NCI-H187 treated with DMSO at 0.1 percent for 48 hours (cell line): ENCODE data around the gene TCERG1.

Experiments used
- DNase-seq: peaks from one replicate; lab custom pipeline; 2025; lab: John Stamatoyannopoulos, UW

Gene TCERG1

GRCh38 chr5:146446861-146447733, at the start of gene TCERG1:
Gene TCERG1, plus strand, starts transcription at chr5:146447333. Its CDS starts 17 bp downstream, at chr5:146447350.
- DNase-seq: peak; percentile 96

- DNase-seq: no peak
Observed at GRCh38 chr5:146398826-146399225, 48.3 kb upstream of the TCERG1 start.

GRCh38 chr5:146399481-146399880, 47.7 kb upstream of the TCERG1 start:
- DNase-seq: no peak

GRCh38 chr5:146400201-146400600, 46.9 kb upstream of the TCERG1 start:
- DNase-seq: no peak

- no peak for DNase-seq
Observed at GRCh38 chr5:146401021-146401420, 46.1 kb upstream of the TCERG1 start.

GRCh38 chr5:146402949-146403348, 44.2 kb upstream of the TCERG1 start:
- DNase-seq: no peak

GRCh38 chr5:146409054-146409671, 38.0 kb upstream of the TCERG1 start:
- no peak for DNase-seq

- DNase-seq: no peak
Observed at GRCh38 chr5:146410272-146410671, 36.9 kb upstream of the TCERG1 start.

- no peak for DNase-seq
Observed at GRCh38 chr5:146419696-146420095, 27.4 kb upstream of the TCERG1 start.

GRCh38 chr5:146425023-146425422, 22.1 kb upstream of the TCERG1 start:
- no peak for DNase-seq

- no peak for DNase-seq
Observed at GRCh38 chr5:146426305-146426704, 20.8 kb upstream of the TCERG1 start.

- DNase-seq: no peak
Observed at GRCh38 chr5:146426853-146427618, 20.1 kb upstream of the TCERG1 start.

GRCh38 chr5:146427619-146427997, 19.5 kb upstream of the TCERG1 start:
- no peak for DNase-seq

GRCh38 chr5:146428658-146429057, 18.5 kb upstream of the TCERG1 start:
- DNase-seq: no peak

- DNase-seq: no peak
Observed at GRCh38 chr5:146440353-146440752, 6.8 kb upstream of the TCERG1 start.

GRCh38 chr5:146440870-146441495, 6.2 kb upstream of the TCERG1 start:
- no peak for DNase-seq

GRCh38 chr5:146441896-146442295, 5.2 kb upstream of the TCERG1 start:
- DNase-seq: no peak

- no peak for DNase-seq
Observed at GRCh38 chr5:146447734-146448380, 724 bp downstream of the TCERG1 start.

- DNase-seq: no peak
Observed at GRCh38 chr5:146448783-146449519, 1.8 kb downstream of the TCERG1 start.

GRCh38 chr5:146450002-146450401, 2.9 kb downstream of the TCERG1 start:
- no peak for DNase-seq

GRCh38 chr5:146451411-146451810, 4.3 kb downstream of the TCERG1 start:
- DNase-seq: no peak
